Stimulated activated CD4-positive, alpha-beta T cell treated with anti-CD3 and anti-CD28 coated beads, Interleukin-1b, Interleukin-23, amount 100 ng/mL, for 24 hours (primary cell): ENCODE results near the gene CIAO2B.
A peak's percentile ranks its signal among the peaks of the same experiment; 100 is the strongest.

ENCODE experiments used
- DNase-seq, 4 experiments: peaks; one replicate each; pipeline ENCODE4 v3.0.0-alpha.2; 2020; ENCODE audit warnings: low read depth in 4 of 4, low spot score in 1 of 4

Gene CIAO2B

GRCh38 chr16:66920924-66921680, 13.1 kb downstream of the CIAO2B start:
- no peak for DNase-seq

GRCh38 chr16:66920299-66920590, 14.0 kb downstream of the CIAO2B start:
- DNase-seq = no peak

DNA sequence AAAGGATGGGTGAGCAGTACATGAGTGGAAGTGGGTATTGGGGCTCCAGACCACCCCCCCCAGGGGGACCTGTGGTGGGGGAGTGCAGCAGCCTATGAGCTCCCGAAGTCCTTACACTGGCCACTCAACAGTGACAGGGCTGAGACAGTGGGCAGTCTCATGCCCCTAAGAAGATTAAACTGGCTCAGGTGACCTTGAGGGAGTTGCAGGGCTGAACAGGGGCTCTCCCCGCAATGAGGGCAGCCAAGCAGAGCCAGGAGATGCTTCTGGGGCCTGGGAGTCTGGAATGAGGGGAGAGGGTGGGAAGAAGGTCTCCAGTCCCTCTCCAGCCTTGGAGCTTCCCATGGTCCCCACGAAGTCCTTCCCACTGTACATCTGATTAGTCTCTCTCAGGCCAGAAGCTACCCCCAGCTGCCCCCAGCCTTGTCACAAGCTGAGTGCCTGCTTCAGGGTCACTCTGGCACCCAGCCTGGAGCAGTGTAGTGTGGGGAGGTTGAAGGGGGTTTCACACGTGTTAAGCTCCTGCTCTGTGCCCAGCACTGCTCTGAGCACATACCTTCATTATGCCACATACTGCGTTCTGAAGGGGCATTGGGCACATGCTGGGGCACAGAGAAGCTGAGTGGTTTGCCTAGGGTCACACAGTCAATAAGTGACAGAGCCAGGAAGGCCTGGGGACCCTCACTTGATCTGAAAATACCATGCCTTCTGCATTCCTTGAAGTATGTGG, 14.5 kb downstream of the CIAO2B start:
- DNase-seq = no peak

DNA sequence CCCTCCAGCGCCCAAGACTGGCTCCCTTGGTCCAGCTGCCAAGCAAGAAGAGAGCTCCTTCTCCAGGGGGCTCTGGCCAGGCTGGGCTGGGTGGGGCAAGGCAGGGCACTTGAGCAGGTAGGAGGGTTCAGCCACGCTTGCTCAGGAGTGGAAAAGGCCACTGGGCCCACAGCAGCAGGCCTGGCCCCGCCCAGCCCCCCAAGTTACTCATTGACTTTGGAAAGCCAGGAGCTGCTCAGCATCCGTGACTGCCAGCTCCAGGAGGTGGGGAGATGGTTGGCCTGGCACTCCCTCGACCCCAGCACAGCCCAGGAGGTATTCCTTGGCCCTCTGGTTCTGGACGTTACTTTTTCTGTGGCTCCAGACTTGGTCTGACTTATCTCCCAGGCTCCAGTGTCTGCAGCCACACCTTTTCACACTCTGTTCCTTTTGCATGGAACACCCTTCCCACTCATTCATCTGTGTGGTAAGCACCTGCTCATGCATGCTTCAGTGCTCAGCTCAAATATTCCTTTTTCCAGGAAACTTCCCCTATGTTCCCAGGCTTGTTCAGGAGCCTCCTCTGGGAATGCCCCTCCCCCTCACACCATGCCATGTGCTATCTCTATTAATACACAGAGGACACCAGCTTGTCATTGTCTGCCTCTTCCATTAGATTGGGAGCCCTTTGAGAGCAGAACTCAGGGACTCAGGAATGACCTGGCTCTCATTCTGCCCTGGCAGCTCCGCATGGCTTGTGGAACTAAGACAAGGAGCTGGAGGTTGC, 15.2 kb downstream of the CIAO2B start, which contains the start of gene CDH16:
TSS of gene CDH16 (minus strand) at position 83 of the 766 bp plus-strand sequence. CDS start 820 bp downstream, outside the sequence.
- no peak for DNase-seq

- DNase-seq = no peak
Measured at GRCh38 chr16:66918355-66918754, 15.8 kb downstream of the CIAO2B start.

DNA sequence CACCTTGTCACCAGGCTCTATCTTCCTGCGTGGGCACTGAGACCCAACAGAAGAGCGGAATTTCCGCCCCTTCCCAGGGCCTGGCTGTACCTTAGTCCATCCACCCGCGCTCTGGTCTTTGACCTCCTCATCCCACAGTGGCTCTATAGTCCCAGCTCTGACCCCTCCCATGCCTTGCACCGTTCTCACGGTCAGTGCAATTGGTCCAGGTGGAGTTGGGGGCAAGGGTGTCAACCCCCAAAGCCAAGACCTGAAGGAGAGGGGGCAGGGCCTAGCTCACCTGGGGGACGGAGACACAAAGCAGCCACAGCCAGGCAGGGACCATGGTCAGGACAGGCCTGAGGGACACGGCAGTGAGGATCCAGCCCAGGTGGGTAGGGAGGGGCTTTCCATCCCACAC, 16.5 kb downstream of the CIAO2B start:
- no peak for DNase-seq

GRCh38 chr16:66916518-66916917, 17.7 kb downstream of the CIAO2B start:
- DNase-seq = no peak

DNA sequence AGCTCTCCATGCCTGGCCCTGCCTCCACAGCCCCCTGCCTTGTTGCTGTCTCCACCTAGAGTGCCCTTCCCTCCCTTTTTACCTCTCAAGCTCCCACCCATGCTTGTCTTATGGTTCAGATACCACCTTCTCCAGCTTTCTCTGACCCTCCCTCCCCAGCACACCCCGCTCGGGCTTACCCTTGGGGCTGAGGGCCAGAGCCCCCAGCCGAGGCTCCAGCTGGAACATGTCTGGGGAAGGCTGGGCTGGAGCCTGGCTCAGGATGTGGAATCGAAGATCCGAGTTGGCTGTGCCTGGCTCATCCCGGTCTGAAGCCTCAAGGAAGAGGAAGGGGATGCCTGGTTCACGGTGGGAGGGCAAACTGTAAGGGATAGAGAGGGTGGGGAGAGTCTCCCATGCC, 19.2 kb downstream of the CIAO2B start:
- DNase-seq = no peak

- no peak for DNase-seq
Measured at GRCh38 chr16:66914541-66914940, 19.7 kb downstream of the CIAO2B start.

GRCh38 chr16:66913711-66914110, 20.5 kb downstream of the CIAO2B start:
- DNase-seq = no peak

GRCh38 chr16:66913081-66913480, 21.1 kb downstream of the CIAO2B start:
- DNase-seq = no peak

GRCh38 chr16:66911801-66912200, 22.4 kb downstream of the CIAO2B start:
- no peak for DNase-seq

DNA sequence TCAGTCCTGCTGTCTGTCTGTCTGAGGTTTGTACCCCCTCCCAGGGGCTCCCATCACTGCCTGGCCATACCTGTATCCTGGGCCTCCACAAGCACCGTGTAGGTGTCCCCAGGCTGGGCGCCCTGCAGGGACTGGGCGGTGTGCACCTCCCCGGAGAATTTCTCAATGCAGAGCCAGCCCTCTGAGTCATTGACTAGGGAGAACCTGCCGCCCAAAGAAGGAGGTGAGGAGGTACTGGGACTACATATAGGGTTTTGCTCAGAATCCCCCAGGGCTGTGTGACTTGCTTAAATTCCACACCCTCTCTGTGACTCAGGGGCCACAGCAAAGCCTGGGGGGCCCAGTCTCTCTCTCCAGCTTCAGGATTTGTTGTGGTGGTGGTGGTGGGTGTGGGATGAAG, 23.1 kb downstream of the CIAO2B start:
- no peak for DNase-seq

- DNase-seq = no peak
Measured at GRCh38 chr16:66910175-66910940, 23.8 kb downstream of the CIAO2B start.

- no peak for DNase-seq
Measured at GRCh38 chr16:66908762-66909559, 25.2 kb downstream of the CIAO2B start.

DNA sequence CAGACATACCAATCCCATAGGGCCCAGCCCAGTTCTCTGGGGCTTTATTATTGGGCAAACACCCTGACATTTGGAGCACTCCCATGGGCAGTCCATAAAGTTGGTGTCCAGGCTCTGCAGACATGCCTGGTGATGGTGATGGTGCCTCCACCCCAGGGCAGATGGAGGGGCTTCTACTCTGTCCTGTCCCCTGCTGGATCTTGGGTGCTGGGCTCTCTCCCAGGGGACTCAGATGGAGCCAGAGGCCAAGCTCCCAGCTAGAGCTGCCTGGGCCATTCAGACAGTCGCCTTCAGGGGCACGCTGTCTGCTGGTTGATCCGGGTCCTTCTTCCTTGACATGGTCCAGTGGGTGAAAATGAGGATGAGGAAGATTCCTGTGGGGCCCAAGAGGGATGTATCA, 26.1 kb downstream of the CIAO2B start:
- no peak for DNase-seq

GRCh38 chr16:66906916-66907836, 27.0 kb downstream of the CIAO2B start:
- no peak for DNase-seq

- DNase-seq = peak in 1 of 4 experiments; percentile 34
Measured at GRCh38 chr16:66905633-66906539, 28.3 kb downstream of the CIAO2B start.
